Neural crest cell (in vitro differentiated cells): Measurements from ENCODE around the gene CEBPE. TPM values are rescaled to one million over a fixed set of nuclear protein-coding genes. Genes with fewer than 3 reads are reported as not detected.

Experiments used
- DNase-seq: peaks from one replicate; pipeline ENCODE4 v3.0.0; 2021; ENCODE audit warnings: low read depth, mixed read lengths, low spot score
- H3K27ac Mint-ChIP-seq: one replicate; pipeline ENCODE4 v1.8.0; 2021; ENCODE audit warnings: mild to moderate bottlenecking, mixed read lengths; ENCODE audit not compliant: unreplicated experiment
- H3K27me3 Mint-ChIP-seq: 2 replicates; pipeline ENCODE4 v1.8.0; 2021; ENCODE audit warnings: low read depth, mild to moderate bottlenecking, mixed read lengths
- H3K36me3 Mint-ChIP-seq: 2 replicates; pipeline ENCODE4 v1.8.0; 2021; ENCODE audit warnings: low read depth, mild to moderate bottlenecking, mixed read lengths
- H3K4me1 Mint-ChIP-seq: 2 replicates; pipeline ENCODE4 v1.8.0; 2021; ENCODE audit warnings: mixed read lengths
- H3K4me3 Mint-ChIP-seq: one replicate; pipeline ENCODE4 v1.8.0; 2021; ENCODE audit warnings: mild to moderate bottlenecking, mixed read lengths
- H3K9me3 Mint-ChIP-seq: 2 replicates; pipeline ENCODE4 v1.8.0; 2021; ENCODE audit warnings: mixed read lengths
- long read RNA-seq: library from polyadenylated mRNA; unstranded; transcript quantifications from one replicate; pipeline ENCODE4 v2.0.0, GENCODE V29; 2020
- total RNA-seq: library from RNA; stranded (reverse); gene quantifications from 2 replicates; pipeline ENCODE4 v1.2.1, GENCODE V29; 2021
- TF ChIP-seq, protein P1 (sequence below): fragments of 200-600 bp; sonication (generic); conservative IDR thresholded peaks from 2 replicates; pipeline ENCODE4 v1.5.0; 2021; ENCODE audit warnings: antibody characterized with exemption, mild to moderate bottlenecking

CEBPE gene
- not detected in 2 replicates for total RNA-seq
- long read RNA-seq, result 0 reads

DNA sequence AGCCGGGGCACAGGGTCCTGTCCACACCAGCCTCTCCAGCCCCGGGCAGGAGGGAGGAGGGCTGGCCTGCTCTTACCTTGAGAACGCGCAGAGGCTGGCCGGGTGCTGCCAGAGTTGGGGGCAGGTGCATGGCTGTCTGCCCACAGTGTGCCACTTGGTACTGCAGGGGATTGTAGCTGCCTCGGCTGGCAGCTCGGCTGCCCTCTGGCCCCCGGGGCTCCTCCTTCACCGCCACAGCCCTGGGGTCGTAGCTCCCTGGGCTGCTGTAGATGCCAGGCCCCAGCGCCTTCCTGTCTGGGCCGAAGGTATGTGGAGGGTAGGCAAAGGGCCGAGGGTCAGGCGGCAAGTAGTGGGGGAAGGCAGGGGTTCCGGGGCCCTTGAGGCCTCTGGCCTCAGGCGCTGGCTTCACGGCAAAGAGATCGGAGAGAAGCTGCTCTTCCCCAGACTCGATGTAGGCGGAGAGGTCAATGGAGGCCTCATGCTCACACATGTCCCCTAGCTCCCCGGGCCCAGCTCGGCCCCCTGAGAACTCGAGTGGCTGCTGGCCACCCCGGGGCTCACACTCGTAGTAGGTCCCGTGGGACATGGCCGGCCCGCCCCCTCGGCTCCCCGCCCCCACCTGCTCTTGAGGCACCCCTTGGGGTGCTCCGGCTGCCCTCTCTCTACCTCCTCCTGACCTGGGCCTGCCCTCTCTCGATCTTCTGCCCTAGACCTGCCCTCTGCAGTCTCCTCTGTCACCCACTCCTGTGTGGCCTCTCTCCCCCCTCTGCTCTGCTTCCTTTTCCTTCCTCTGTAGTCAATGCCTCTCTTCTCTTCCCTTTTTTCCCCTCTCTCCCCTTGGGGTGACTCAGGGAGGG lies at the start of gene CEBPE:
Gene CEBPE, minus strand, starts transcription at position 750 of the 857 bp plus-strand sequence. Its CDS starts 164 bp downstream, at position 586.
- no peak for DNase-seq
- no peaks in the 10 kb centered on the region for H3K9me3 Mint-ChIP-seq
- peaks cover 26% of the 10 kb centered on the region for H3K4me1 Mint-ChIP-seq
- no peak within 1 kb of the TSS for H3K4me3 Mint-ChIP-seq
- H3K27ac Mint-ChIP-seq, result peak within 1 kb of the TSS; percentile 50
- peaks cover 6% of the 10 kb centered on the region for H3K27me3 Mint-ChIP-seq
- TF ChIP-seq, protein P1, sequence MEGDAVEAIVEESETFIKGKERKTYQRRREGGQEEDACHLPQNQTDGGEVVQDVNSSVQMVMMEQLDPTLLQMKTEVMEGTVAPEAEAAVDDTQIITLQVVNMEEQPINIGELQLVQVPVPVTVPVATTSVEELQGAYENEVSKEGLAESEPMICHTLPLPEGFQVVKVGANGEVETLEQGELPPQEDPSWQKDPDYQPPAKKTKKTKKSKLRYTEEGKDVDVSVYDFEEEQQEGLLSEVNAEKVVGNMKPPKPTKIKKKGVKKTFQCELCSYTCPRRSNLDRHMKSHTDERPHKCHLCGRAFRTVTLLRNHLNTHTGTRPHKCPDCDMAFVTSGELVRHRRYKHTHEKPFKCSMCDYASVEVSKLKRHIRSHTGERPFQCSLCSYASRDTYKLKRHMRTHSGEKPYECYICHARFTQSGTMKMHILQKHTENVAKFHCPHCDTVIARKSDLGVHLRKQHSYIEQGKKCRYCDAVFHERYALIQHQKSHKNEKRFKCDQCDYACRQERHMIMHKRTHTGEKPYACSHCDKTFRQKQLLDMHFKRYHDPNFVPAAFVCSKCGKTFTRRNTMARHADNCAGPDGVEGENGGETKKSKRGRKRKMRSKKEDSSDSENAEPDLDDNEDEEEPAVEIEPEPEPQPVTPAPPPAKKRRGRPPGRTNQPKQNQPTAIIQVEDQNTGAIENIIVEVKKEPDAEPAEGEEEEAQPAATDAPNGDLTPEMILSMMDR, result no peak
- H3K36me3 Mint-ChIP-seq, result no peaks in the 10 kb centered on the region

DNA sequence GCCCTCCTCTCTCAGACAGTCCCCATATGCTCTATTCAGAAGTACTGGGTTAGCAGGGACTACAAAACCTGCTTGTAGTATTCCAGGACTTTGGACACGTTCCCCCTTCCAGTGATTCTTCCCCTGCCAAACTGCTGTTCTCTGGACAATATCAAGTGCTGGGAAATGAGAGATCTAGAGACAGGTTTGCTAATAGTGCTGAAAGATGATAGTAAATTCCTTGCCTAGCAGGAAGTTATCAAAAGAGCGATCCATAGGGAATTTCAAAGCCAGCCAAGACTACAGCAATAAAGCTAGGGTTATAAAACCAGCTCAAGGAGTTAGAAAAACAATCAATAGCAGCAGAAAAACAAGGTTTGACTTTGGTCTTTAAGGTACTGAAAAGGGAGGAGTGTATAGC lies 49.2 kb upstream of the CEBPE start:
- H3K36me3 Mint-ChIP-seq, result no peaks in the 10 kb centered on the region
- no peak overlapping the region for H3K27ac Mint-ChIP-seq
- H3K9me3 Mint-ChIP-seq, result no peaks in the 10 kb centered on the region

DNA sequence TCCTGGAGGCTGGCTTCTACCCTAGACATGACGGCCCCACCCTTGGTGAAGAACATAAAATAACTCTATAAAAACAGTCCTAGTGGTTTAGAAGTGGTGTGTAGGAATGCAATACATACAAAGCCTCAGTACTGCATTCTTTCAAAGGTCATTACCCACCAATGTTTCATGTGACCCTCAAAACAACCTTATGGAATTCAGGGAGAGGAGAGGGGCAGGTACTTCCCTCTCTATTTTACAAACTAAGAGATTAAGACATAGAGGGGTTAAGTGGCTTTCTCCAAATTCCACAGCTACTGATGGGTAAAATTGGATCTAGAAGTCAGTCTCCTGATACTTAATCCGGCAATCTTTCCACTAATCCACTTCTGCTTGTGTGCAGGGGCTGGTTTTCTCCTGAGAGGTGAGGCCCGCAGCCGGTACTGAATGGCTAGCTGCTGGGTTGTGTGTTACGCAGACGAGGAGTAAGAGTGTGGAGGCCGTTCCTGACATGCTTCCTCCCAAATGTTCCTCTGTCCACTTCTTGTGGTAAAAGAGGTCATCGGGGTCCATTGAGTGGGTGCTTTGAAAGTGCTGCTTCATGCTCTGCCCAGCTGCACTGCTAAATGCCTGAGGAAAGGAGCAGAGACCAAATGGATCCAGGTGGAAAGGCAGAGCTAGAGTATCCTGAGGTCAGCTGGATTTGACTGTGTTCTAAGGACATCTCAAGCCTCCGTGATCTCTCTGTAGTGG lies 48.2 kb upstream of the CEBPE start:
- no peak for DNase-seq
- Mint-ChIP-seq H3K4me3 (no peak overlapping the region), H3K36me3 (no peaks in the 10 kb centered on the region), H3K9me3 (no peaks in the 10 kb centered on the region), H3K4me1 (no peaks in the 10 kb centered on the region), H3K27ac (no peak overlapping the region), H3K27me3 (no peaks in the 10 kb centered on the region)
- TF ChIP-seq, protein P1, result no peak

More for the DNA sequence above, 49.2 kb upstream of the CEBPE start:
- Mint-ChIP-seq H3K4me3 (no peak overlapping the region), H3K4me1 (no peaks in the 10 kb centered on the region), H3K27me3 (no peaks in the 10 kb centered on the region)
- TF ChIP-seq, protein P1, result no peak
- DNase-seq, result no peak

DNA sequence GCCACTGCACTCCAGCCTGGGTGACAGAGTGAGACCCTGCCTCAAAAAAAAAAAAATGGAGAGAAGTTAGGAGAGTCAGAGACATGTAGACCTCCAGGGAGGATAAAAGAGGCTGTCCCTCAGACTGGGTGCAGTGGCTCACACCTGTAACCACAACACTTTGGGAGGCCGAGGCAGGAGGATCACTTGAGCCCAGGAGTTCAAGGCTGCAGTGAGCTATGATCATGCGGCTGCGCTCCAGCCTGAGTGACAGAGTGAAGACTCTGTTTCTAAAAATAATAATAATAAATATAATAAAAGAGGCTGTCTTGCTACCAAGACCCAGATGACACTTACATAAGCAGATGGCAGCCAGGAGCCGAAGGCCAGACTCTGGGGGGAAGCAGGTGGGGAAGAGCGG lies 45.9 kb upstream of the CEBPE start:
- no peaks in the 10 kb centered on the region for H3K9me3 Mint-ChIP-seq
- no peaks in the 10 kb centered on the region for H3K27me3 Mint-ChIP-seq
- DNase-seq, result no peak
- no peaks in the 10 kb centered on the region for H3K36me3 Mint-ChIP-seq
- H3K27ac Mint-ChIP-seq, result no peak overlapping the region
- TF ChIP-seq, protein P1, result no peak
- H3K4me1 Mint-ChIP-seq, result peaks cover 10% of the 10 kb centered on the region
- no peak overlapping the region for H3K4me3 Mint-ChIP-seq

DNA sequence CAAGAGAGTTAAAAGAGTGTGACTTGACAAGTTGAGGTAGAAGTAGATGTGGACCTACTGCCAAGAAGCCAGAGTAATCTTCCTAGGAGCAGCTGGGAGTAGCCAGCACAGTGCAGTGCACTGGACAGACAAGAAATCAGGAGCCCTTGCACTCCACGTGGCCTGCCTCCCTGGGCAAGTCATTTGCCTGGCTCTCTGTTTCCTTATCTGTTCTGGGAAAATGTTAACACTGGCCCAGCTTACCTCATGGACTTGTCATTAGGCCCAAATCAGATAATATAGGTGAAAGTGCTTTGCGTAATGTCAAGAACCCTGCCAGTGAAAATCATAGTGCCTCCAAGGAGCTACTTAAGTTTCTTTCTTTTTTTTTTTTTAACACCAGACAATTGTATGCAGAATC lies 45.2 kb upstream of the CEBPE start:
- TF ChIP-seq, protein P1, result no peak
- no peaks in the 10 kb centered on the region for H3K27me3 Mint-ChIP-seq
- no peak for DNase-seq
- peaks cover 12% of the 10 kb centered on the region for H3K4me1 Mint-ChIP-seq
- H3K27ac Mint-ChIP-seq, result no peak overlapping the region
- no peak overlapping the region for H3K4me3 Mint-ChIP-seq
- no peaks in the 10 kb centered on the region for H3K9me3 Mint-ChIP-seq
- H3K36me3 Mint-ChIP-seq, result no peaks in the 10 kb centered on the region
